ENCODE data around the gene ZSCAN5C. TPM values are rescaled to one million over a fixed set of nuclear protein-coding genes. Genes with fewer than 3 reads are reported as not detected.
"Not testable (repeated sequence)": the region's sequence is repeated elsewhere in the genome, so short reads cannot be mapped to it uniquely, and the experiment has no call there.

ZSCAN5C gene
- total and polyA plus RNA-seq, 2 of the 8 experiments (the other 6 are each of a cell fraction or from before 2014, with no cell fraction given) = not detected

GRCh38 chr19:56210036-56210435, 8.0 kb downstream of the ZSCAN5C start:
- FAIRE-seq; H4K8ac ChIP-seq (ENCODE audit: extremely low read depth, insufficient read depth, low read length); H3K18ac ChIP-seq (ENCODE audit: extremely low read depth, low read length); H3K4me1 ChIP-seq (replicated peaks in 1 of 4; ENCODE audit: control insufficient read depth in 3 of 4, insufficient read depth in 4 of 4, low read length in 3 of 4); H3K23me2 ChIP-seq (ENCODE audit: low read depth, low read length); H2AK5ac ChIP-seq (ENCODE audit: low read depth, low read length); H3K14ac ChIP-seq (ENCODE audit: insufficient read length); H4K91ac ChIP-seq (replicated peaks; ENCODE audit: insufficient read length, low read length); DNase-seq (ENCODE audit: low read depth in 1 of 2, low spot score in 2 of 2); H4K5ac ChIP-seq (ENCODE audit: insufficient read length, low read depth, low read length); H2BK5ac ChIP-seq (ENCODE audit: low read depth, low read length); H3K9me3 ChIP-seq (ENCODE audit: insufficient read depth in 2 of 2, low read depth in 1 of 2, low read length in 1 of 2); H2BK120ac ChIP-seq (replicated peaks; ENCODE audit: low read depth, low read length); H3K9ac ChIP-seq (replicated peaks in 1 of 4; ENCODE audit: extremely low read depth in 1 of 4, low read depth in 3 of 4, low read length in 3 of 4); H2BK15ac ChIP-seq (ENCODE audit: low read length); H3K23ac ChIP-seq (ENCODE audit: insufficient read length); POLR2A ChIA-PET (ENCODE audit: partially characterized antibody); H3K56ac ChIP-seq (replicated peaks; ENCODE audit: insufficient read length, low read depth, low read length); H2AFZ ChIP-seq (ENCODE audit: low read length); H3K4me2 ChIP-seq (ENCODE audit: insufficient read depth in 1 of 2, low read depth in 2 of 2, low read length in 2 of 2); H3K79me1 ChIP-seq (ENCODE audit: low read depth, low read length); H3K27ac ChIP-seq (ENCODE audit: low read depth, low read length); H3K79me2 ChIP-seq (ENCODE audit: control insufficient read depth in 1 of 2, insufficient read depth in 2 of 2, low read length in 2 of 2); H3K27me3 ChIP-seq (replicated peaks in 1 of 4; ENCODE audit: control insufficient read depth in 3 of 4, extremely low read depth in 1 of 4, insufficient read depth in 3 of 4, low read length in 3 of 4); H2BK20ac ChIP-seq (ENCODE audit: low read length); H3K4me3 ChIP-seq (ENCODE audit: extremely low read depth in 1 of 4, insufficient read depth in 2 of 4, low read depth in 3 of 4, low read length in 4 of 4); H3K4ac ChIP-seq (replicated peaks; ENCODE audit: insufficient read length, low read depth, low read length); H2BK12ac ChIP-seq (ENCODE audit: low read depth, low read length); H4K20me1 ChIP-seq (replicated peaks in 1 of 2; ENCODE audit: control insufficient read depth in 1 of 2, insufficient read depth in 2 of 2, low read length in 2 of 2); H3K36me3 ChIP-seq (ENCODE audit: control insufficient read depth in 2 of 4, insufficient read depth in 4 of 4, low read length in 3 of 4): not testable (repeated sequence)
- CTCF ChIA-PET (ENCODE audit: partially characterized antibody) = interaction anchor here (0.9 to 2.5 kb wide), 6 partner anchors 10 to 58 kb away, joined by 3 to 21 read pairs (median 4); no protein-coding TSS in a partner anchor
- WGBS, 2 experiments (ENCODE audit: extremely low coverage in 1 of 2, insufficient coverage in 1 of 2, insufficient read length in 1 of 2, insufficient replicate concordance in 2 of 2, low coverage in 1 of 2, low lambda C conversion rate in 2 of 2, missing lambda C conversion rate in 1 of 2) = 84% methylated on average over 6 of the region's 9 CpGs; no CpG with 5 or more reads in 1 of the 2 experiments

Measured in H1 (cell line).